GM18507 (cell line): ENCODE measurements around the gene C19orf12.

Experiments
- DNase-seq: peaks from one replicate; pipeline ENCODE4 v3.0.0; 2011; ENCODE audit warnings: low read depth; ENCODE audit not compliant: insufficient read length; ENCODE audit errors: extremely low spot score
- FAIRE-seq: peaks from 2 replicates; lab custom pipeline; 2011; peaks lifted over from hg19 to GRCh38; lab: Jason Lieb, UNC

The C19orf12 gene

DNA sequence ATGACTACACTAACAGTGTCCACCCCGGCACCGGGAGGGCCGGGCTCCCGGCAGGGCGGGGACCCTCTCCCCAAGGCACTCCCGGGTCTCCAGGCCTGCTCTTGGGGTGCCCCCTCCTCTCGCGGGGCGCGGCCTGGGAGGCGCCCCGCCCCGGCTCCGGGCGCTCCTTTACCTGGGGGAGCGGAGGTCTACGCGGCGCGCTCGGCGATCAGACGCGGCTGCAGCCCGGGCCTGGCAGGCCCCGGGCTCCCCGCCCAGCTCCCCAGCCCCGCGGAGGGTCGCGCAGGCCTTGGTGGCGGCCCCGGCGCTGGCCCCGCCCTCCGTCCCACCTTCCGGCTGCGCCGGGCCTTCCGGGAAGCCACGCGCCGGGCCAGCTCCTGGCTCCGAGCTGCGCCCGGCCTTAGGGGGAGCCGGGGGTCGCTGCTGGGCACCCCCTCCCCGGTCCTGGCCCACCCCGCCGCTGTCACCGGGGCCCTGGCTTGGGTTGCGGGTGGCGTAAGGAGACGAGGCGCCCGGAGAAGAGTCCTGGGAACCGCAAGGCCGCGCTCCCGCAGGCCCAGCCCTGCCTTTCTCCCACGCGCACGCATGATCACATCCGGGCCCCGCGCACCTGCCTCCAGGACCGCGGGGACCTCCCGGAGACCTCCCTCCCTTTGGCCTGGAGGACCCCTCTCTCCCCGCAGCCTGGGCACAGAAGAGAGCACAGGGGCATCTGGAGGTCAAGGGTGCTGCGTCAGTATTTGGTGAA lies at the start of gene C19orf12:
C19orf12 (minus strand) TSS at position 309 of the 748 bp plus-strand sequence. CDS start 6,848 bp downstream, outside the sequence.
- FAIRE-seq (no peak), DNase-seq (peak; percentile 38)

DNA sequence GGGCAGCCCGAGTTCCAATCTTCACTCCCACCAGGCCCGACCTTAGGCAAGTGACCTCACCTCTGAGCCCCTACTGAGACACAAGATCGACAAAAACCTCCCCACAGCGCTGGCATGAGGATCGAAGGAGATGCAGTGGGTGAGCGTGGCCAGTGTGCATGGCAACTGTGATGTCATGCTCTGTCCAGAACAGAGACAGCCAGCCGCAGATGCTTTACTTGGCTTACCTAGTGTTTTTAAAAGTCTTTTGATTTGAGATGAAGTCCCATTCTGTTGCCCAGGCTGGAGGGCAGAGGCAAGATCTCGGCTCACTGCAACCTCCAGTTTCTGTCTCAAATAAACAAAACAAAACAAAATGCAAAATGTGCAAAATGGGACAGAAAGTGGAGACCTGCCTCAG lies 49.3 kb upstream of the C19orf12 start:
- FAIRE-seq: no peak
- DNase-seq: no peak

- no peak for FAIRE-seq
- DNase-seq: no peak
Measured at GRCh38 chr19:29763196-29763595, 48.1 kb upstream of the C19orf12 start.

DNA sequence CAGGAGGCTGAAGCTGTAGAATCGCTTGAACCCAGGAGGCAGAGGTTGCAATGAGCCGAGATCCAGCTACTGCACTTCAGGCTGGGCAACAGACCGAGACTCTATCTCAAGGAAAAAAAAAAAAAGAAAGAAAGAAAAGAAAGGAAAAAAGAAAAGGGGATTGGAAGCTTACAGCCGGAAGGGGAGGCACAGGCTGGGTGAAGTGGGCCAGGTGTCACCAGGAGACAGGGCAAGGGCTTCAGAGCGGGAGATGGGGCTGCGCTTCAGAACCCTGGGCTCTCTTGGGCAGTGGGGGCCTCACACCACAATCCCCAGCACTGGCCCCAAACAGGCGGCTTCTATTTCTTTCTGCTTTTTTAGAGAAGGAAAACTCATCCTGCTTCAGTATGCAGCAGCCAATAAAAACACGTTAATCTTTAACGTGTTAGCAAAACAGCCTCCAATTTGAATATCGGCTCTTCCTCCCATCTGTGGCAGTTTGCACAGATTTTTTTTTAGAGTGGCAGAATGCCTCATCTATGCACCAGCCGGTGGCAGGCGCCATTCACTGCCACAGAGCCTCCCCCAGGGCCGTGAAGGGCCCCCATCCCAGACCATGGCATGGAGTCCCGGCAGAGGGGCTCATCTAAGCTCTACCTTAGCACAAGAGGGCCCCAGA lies 46.6 kb upstream of the C19orf12 start:
- no peak for FAIRE-seq
- no peak for DNase-seq

DNA sequence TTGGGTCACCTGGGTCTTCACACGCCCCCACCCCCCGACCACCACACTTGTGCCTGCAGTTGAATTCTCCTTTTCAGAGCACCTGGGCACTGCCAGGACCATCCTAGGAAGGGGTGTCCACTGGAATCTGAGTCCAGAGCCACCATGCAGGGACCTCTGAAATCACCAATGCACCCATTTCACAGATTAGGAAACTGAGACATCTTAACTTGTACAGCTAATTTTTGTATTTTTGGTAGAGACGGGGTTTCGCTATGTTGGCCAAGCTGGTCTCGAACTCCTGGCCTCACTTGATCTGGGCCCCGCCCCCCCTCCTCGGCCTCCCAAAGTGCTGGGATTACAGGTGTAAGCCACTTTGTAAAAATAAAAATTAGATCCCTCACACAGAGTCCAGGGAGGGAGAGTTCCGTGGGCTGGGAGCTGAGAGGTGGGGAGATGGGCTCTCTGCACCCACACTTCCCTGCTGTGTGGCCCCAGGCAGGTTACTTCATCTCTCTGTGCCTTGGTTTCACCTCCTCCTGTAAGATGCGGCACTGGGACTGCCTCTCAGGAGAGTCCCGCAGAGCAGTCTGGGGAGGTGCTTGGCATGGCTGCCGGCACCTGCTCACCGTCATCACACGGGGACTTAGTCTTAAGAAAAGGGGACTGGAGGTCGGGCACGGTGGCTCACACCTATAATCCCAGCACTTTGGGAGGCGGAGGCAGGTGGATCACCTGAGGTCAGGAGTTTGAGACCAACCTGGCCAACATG lies 45.9 kb upstream of the C19orf12 start:
- FAIRE-seq: no peak
- DNase-seq: no peak

- FAIRE-seq (no peak), DNase-seq (no peak)
Measured at GRCh38 chr19:29759359-29759758, 44.3 kb upstream of the C19orf12 start.

DNA sequence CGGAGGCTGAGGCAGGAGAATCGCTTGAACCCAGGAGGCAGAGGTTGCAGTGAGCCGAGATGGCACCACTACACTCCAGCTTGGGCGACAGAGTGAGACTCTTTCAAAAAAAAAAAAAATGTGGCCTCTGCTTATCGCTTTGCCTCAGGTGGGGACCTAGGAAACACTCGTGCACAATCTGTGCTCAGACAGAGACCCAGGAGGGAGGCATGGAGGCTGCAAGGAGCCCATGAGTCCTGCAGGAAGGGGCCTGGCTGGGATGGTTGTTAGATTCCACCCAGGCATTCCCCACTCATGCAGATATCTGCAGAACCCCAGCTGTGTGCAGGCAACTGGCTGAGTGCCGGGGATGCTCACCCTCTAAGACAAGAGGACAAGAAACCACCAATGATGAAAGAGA lies 43.8 kb upstream of the C19orf12 start:
- FAIRE-seq (no peak), DNase-seq (no peak)

- FAIRE-seq (no peak), DNase-seq (no peak)
Measured at GRCh38 chr19:29757551-29757950, 42.5 kb upstream of the C19orf12 start.

- no peak for FAIRE-seq
Measured at GRCh38 chr19:29753934-29754305, 38.9 kb upstream of the C19orf12 start.

DNA sequence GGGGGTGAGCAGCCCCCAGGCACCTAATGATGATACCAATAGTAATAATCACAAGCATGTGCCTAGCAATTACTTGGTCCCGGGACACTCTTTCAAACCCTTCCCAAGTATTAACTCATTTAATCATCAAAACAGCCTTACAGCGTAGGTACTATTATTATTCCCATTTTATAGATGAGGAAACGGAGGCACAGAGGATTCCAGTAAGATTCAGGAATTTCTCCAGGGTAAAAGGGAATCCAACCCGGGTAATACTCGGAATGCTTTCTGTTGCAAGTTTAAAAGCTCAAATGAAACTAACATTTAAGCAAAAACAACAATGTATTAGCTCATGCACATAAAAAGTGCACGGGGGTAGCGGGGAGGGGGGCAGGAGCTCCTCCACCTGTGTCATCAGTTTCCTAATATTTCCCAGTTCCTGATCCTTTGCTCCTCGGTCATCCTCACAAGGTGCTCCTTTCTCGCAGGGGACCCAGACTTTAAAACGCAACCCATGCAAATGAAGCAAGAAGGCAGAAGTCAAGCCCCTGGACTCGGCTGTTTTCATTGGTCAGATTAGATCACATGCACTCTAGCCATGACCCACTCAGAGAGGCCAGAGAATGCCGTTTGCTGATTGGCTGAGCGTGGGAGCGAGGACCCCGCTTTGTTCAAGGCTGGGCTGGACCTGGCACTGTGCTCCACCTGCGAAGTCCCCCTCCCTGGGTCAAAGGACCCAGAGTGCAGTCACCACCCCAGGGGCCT lies 38.3 kb upstream of the C19orf12 start:
- DNase-seq (no peak), FAIRE-seq (no peak)

More at GRCh38 chr19:29753934-29754305, 38.9 kb upstream of the C19orf12 start:
- DNase-seq: no peak

GRCh38 chr19:29752450-29753025 lies 37.5 kb upstream of the C19orf12 start:
- FAIRE-seq: no peak
- DNase-seq: no peak

DNA sequence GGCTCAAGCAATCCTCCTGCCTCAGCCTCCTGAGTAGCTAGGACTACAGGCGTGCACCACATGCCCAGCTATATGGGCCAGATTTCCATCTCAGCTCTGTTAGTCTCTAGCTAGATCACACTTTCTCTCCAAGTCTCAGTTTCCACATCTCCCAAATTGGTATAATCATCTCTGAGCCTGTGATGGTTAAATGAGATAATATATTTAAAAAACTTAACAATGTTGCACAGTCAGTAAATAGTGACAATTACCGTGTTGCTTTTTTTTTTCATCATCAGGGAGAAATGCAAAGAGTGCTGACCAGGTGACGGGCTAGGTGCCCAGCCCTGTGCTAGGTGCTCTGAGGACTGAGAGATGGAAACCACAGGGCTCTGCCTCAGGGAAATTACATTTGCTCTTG lies 36.9 kb upstream of the C19orf12 start:
- FAIRE-seq: no peak

DNA sequence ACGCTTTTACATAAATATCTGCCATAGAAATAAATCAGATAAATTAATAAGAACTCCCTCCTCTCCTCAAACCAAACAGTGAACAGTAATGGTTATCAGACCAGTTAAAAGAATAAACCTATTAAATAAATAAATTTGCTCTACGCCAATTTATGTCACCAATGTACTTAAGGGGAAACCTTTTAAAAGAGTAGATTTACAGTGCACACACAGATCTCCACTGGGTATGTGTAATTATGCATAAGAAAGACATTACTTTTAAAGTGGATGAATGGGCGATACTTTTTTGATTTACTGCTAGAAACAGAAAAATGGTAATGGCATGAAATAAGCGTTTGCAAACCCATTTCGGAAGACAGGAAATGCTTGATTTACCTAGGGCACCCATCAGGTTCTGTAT lies 34.9 kb upstream of the C19orf12 start:
- FAIRE-seq: no peak

More for the DNA sequence above, 36.9 kb upstream of the C19orf12 start:
- no peak for DNase-seq

DNA sequence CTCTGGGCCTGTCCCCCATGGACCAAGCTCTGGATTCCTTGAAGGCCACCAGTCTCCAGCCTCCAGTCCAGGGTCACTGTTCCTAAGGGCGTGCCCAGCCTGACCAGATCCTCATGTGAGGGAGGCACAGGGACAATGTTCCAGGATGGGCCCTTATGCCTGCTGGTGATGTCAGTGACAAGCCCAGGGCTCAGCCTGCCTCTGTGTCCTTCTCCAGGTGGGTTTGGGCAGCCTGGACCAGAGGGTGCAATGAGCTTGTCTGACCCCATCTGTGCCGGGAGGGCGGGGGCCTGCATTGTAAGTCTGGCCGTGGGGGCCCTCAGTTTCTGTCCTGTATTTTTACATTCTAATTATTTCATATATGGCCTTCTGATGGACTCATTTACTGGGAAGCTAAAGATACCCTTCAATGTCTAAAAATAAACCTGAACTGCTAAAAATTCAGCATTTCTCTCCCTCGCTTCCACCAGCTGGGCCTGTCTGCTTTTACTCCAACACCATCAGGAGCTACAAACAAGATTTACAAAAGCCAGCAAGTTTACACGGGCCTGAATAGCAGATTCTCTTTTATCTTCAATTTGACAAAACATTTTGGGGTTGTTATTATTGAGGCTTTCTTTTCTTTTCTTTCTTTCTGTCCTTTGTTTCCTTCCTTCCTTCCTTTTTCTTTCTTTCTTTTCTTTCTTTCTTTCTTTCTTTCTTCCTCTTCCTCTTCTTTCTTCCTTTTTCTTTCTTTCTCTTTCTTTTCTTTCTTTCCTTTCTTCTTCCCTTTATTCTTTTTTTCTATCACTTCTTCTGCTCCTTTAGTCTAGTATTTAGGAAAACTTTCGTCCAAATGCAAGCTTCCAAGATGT lies 34.2 kb upstream of the C19orf12 start:
- FAIRE-seq: no peak
- DNase-seq: no peak

More for the DNA sequence above, 34.9 kb upstream of the C19orf12 start:
- no peak for DNase-seq

DNA sequence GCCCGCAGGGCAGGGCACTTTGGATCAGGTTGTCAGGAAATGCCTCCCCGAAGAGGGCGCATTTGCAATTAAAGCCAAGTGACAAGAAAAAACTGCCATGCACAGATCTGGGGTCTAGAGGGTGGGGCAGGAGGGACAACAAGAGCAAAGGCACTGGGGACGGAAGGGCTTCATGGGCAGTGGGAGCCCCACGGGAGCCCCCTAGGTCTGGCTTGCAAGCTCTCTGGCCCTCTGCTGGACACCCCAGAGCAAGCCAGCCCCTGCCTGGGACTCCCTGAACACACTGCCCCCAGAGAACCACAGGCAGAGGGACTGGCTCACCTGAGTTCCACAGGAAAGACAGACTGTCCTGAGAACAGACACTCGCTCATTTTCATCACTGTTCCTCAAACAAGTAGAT lies 30.2 kb upstream of the C19orf12 start:
- DNase-seq: no peak
- FAIRE-seq: no peak

GRCh38 chr19:29743681-29744080 lies 28.6 kb upstream of the C19orf12 start:
- no peak for FAIRE-seq
- DNase-seq: no peak

- no peak for DNase-seq
Measured at GRCh38 chr19:29741776-29742175, 26.7 kb upstream of the C19orf12 start.

GRCh38 chr19:29741226-29741625 lies 26.2 kb upstream of the C19orf12 start:
- no peak for FAIRE-seq
- DNase-seq: no peak

More at GRCh38 chr19:29741776-29742175, 26.7 kb upstream of the C19orf12 start:
- FAIRE-seq: no peak
